Neural progenitor cell (in vitro differentiated cells): ENCODE results near the gene RBFOX2. TPM values are rescaled to one million over a fixed set of nuclear protein-coding genes. Genes with fewer than 3 reads are reported as not detected.

Experiments used
- DNase-seq: peaks from one replicate; pipeline ENCODE4 v3.0.0-alpha.2; 2016; ENCODE audit warnings: low spot score
- H2AFZ ChIP-seq: fragments of 200-600 bp; sonication (generic); replicated peaks from 2 replicates; pipeline ENCODE4 v1.6.1; 2016; ENCODE audit warnings: antibody characterized with exemption
- H3F3A ChIP-seq: fragments of 200-600 bp; sonication (generic); 2 replicates; pipeline ENCODE4 v1.6.1; 2016; ENCODE audit warnings: antibody characterized with exemption, low read depth
- H3K27ac ChIP-seq: fragments of 200-600 bp; sonication (generic); 2 replicates; pipeline ENCODE4 v1.5.1; 2016; ENCODE audit warnings: mild to moderate bottlenecking
- H3K27me3 ChIP-seq: fragments of 200-600 bp; sonication (generic); 2 replicates; pipeline ENCODE4 v1.6.1; 2016; ENCODE audit warnings: mild to moderate bottlenecking, moderate library complexity
- H3K36me3 ChIP-seq: fragments of 200-600 bp; sonication (generic); 2 replicates; pipeline ENCODE4 v1.5.1; 2016
- H3K4me1 ChIP-seq: fragments of 200-600 bp; sonication (generic); 2 replicates; pipeline ENCODE4 v1.6.1; 2016; ENCODE audit warnings: mixed run types
- H3K4me2 ChIP-seq: fragments of 200-600 bp; sonication (generic); 2 replicates; pipeline ENCODE4 v1.6.1; 2016
- H3K4me3 ChIP-seq: fragments of 200-600 bp; sonication (generic); 2 replicates; pipeline ENCODE4 v1.5.1; 2016
- H3K79me2 ChIP-seq: fragments of 200-600 bp; sonication (generic); 2 replicates; pipeline ENCODE4 v1.6.1; 2016; ENCODE audit warnings: low read depth
- H3K9ac ChIP-seq: fragments of 200-600 bp; sonication (generic); 2 replicates; pipeline ENCODE4 v1.6.1; 2016
- H3K9me3 ChIP-seq: fragments of 200-600 bp; sonication (generic); 2 replicates; pipeline ENCODE4 v1.5.1; 2016; ENCODE audit warnings: low read depth
- H4K20me1 ChIP-seq: fragments of 200-600 bp; sonication (generic); 2 replicates; pipeline ENCODE4 v1.6.1; 2016; ENCODE audit warnings: low read depth
- H3K27ac Mint-ChIP-seq: 3 replicates; pipeline ENCODE4 v1.8.0; 2021; ENCODE audit warnings: mixed read lengths
- H3K27me3 Mint-ChIP-seq: 2 replicates; pipeline ENCODE4 v1.8.0; 2022; ENCODE audit warnings: low read depth, mild to moderate bottlenecking, inconsistent platforms, moderate library complexity, mixed read lengths; ENCODE audit not compliant: insufficient read depth
- H3K36me3 Mint-ChIP-seq: 3 replicates; pipeline ENCODE4 v1.8.0; 2021; ENCODE audit warnings: mixed read lengths
- H3K4me1 Mint-ChIP-seq: 3 replicates; pipeline ENCODE4 v1.8.0; 2021; ENCODE audit warnings: mixed read lengths
- H3K4me3 Mint-ChIP-seq: 3 replicates; pipeline ENCODE4 v1.8.0; 2021; ENCODE audit warnings: mild to moderate bottlenecking, moderate library complexity, mixed read lengths
- H3K9me3 Mint-ChIP-seq: 3 replicates; pipeline ENCODE4 v1.8.0; 2020; ENCODE audit warnings: mixed read lengths
- CTCF ChIP-seq: fragments of 200-600 bp; sonication (generic); IDR thresholded peaks from 2 replicates; pipeline ENCODE4 v1.5.1; 2017; ENCODE audit warnings: antibody characterized with exemption, mild to moderate bottlenecking
- EZH2 ChIP-seq: fragments of 200-600 bp; sonication (generic); IDR thresholded peaks from 2 replicates; pipeline ENCODE4 v1.6.1; 2017; ENCODE audit warnings: antibody characterized with exemption, mild to moderate bottlenecking, moderate library complexity
- EZH2phosphoT487 ChIP-seq: fragments of 200-600 bp; sonication (generic); IDR thresholded peaks from 2 replicates; pipeline ENCODE4 v1.6.1; 2017; ENCODE audit warnings: antibody characterized with exemption
- total RNA-seq: library from RNA; depleted of rRNA; stranded (reverse); fragments of >200 nt; gene quantifications from 2 replicates; pipeline ENCODE4 v1.2.3, GENCODE V29; 2015; ENCODE audit warnings: low replicate concordance

Gene RBFOX2
- total RNA-seq, 1 donor from 2014 or later, result 163 TPM

- no peak overlapping the region for H3K4me3 Mint-ChIP-seq
- peaks cover 63% of the 10 kb centered on the region for H3K79me2 ChIP-seq
Measured at GRCh38 chr22:35842519-35842913, 186.1 kb downstream of the RBFOX2 start.

GRCh38 chr22:35841907-35842518 lies 186.6 kb downstream of the RBFOX2 start:
- Histone ChIP-seq H3K4me3 (no peak overlapping the region), H3K9ac (no peak overlapping the region), H3K4me2 (no peak overlapping the region), H3K27ac (no peak overlapping the region), H3F3A (peaks cover 31% of the 10 kb centered on the region), H3K36me3 (no peaks in the 10 kb centered on the region), H3K9me3 (no peaks in the 10 kb centered on the region), H4K20me1 (peaks cover 16% of the 10 kb centered on the region), H3K4me1 (peaks cover 21% of the 10 kb centered on the region), H3K79me2 (peaks cover 67% of the 10 kb centered on the region), H3K27me3 (no peaks in the 10 kb centered on the region), H2AFZ (no peak overlapping the region)
- no peak for DNase-seq
- H3K4me1 Mint-ChIP-seq, result peaks cover 28% of the 10 kb centered on the region
- no peak overlapping the region for H3K27ac Mint-ChIP-seq
- H3K9me3 Mint-ChIP-seq, result no peaks in the 10 kb centered on the region
- H3K36me3 Mint-ChIP-seq, result no peaks in the 10 kb centered on the region
- H3K4me3 Mint-ChIP-seq, result no peak overlapping the region
- H3K27me3 Mint-ChIP-seq, result no peaks in the 10 kb centered on the region
- no peak for TF ChIP-seq EZH2
- no peak for TF ChIP-seq CTCF
- TF ChIP-seq EZH2phosphoT487, result no peak

More at GRCh38 chr22:35842519-35842913, 186.1 kb downstream of the RBFOX2 start:
- H3K9ac ChIP-seq, result no peak overlapping the region
- H3K4me1 ChIP-seq, result peaks cover 17% of the 10 kb centered on the region
- H3K4me2 ChIP-seq, result no peak overlapping the region
- no peak for TF ChIP-seq EZH2
- no peaks in the 10 kb centered on the region for H3K36me3 ChIP-seq
- peaks cover 14% of the 10 kb centered on the region for H4K20me1 ChIP-seq
- no peak overlapping the region for H2AFZ ChIP-seq
- peaks cover 31% of the 10 kb centered on the region for H3F3A ChIP-seq
- Mint-ChIP-seq H3K27ac (no peak overlapping the region), H3K4me1 (peaks cover 23% of the 10 kb centered on the region), H3K36me3 (no peaks in the 10 kb centered on the region), H3K9me3 (no peaks in the 10 kb centered on the region), H3K27me3 (no peaks in the 10 kb centered on the region)
- no peak for DNase-seq
- no peak overlapping the region for H3K4me3 ChIP-seq
- H3K9me3 ChIP-seq, result no peaks in the 10 kb centered on the region
- H3K27ac ChIP-seq, result no peak overlapping the region
- no peaks in the 10 kb centered on the region for H3K27me3 ChIP-seq

- Histone ChIP-seq H3K27ac (peak overlapping the region; percentile 74), H3F3A (peaks cover 40% of the 10 kb centered on the region), H3K4me1 (peaks cover 37% of the 10 kb centered on the region), H4K20me1 (peaks cover 30% of the 10 kb centered on the region), H3K79me2 (peaks cover 74% of the 10 kb centered on the region), H3K36me3 (no peaks in the 10 kb centered on the region), H3K9me3 (no peaks in the 10 kb centered on the region), H3K4me3 (peak overlapping the region; percentile 77), H3K9ac (peak overlapping the region; percentile 45), H3K4me2 (peak overlapping the region; percentile 94), H2AFZ (peak overlapping the region; percentile 21), H3K27me3 (no peaks in the 10 kb centered on the region)
- peak; percentile 94 for DNase-seq
- Mint-ChIP-seq H3K9me3 (no peaks in the 10 kb centered on the region), H3K4me1 (peaks cover 45% of the 10 kb centered on the region), H3K27me3 (no peaks in the 10 kb centered on the region), H3K27ac (peak overlapping the region; percentile 77), H3K4me3 (peak overlapping the region; percentile 91), H3K36me3 (no peaks in the 10 kb centered on the region)
- TF ChIP-seq EZH2phosphoT487 (no peak), EZH2 (no peak), CTCF (no peak)
Measured at GRCh38 chr22:35840302-35840739, 188.3 kb downstream of the RBFOX2 start.

- Histone ChIP-seq H3K27ac (peak overlapping the region; percentile 74), H3F3A (peaks cover 40% of the 10 kb centered on the region), H3K4me3 (peak overlapping the region; percentile 77), H3K79me2 (peaks cover 74% of the 10 kb centered on the region), H3K27me3 (no peaks in the 10 kb centered on the region), H3K4me1 (peaks cover 42% of the 10 kb centered on the region), H3K36me3 (no peaks in the 10 kb centered on the region), H3K4me2 (peak overlapping the region; percentile 94), H3K9ac (peak overlapping the region; percentile 45), H2AFZ (peak overlapping the region; percentile 21), H3K9me3 (no peaks in the 10 kb centered on the region), H4K20me1 (peaks cover 35% of the 10 kb centered on the region)
- Mint-ChIP-seq H3K36me3 (no peaks in the 10 kb centered on the region), H3K4me3 (peak overlapping the region; percentile 91), H3K27me3 (no peaks in the 10 kb centered on the region), H3K9me3 (no peaks in the 10 kb centered on the region), H3K27ac (peak overlapping the region; percentile 77), H3K4me1 (peaks cover 50% of the 10 kb centered on the region)
- TF ChIP-seq EZH2, result no peak
- no peak for TF ChIP-seq CTCF
- TF ChIP-seq EZH2phosphoT487, result no peak
- peak; percentile 63 for DNase-seq
Measured at GRCh38 chr22:35839841-35840301, 188.8 kb downstream of the RBFOX2 start.
